Parathyroid adenoma (tissue), 2 donors: Measurements from ENCODE around the gene LMO1.
A peak's percentile ranks its signal among the peaks of the same experiment; 100 is the strongest.

Source experiments
- H2AFZ ChIP-seq: fragments of 300-600 bp; sonication (generic); one replicate; pipeline ENCODE4 v1.7.0; 2017; ENCODE audit warnings: antibody characterized with exemption, mild to moderate bottlenecking
- H3K27ac ChIP-seq: fragments of 300-600 bp; sonication (generic); one replicate; pipeline ENCODE4 v1.7.0; 2017
- H3K27me3 ChIP-seq: fragments of 300-600 bp; sonication (generic); one replicate; pipeline ENCODE4 v1.7.0; 2017; ENCODE audit warnings: low read length; ENCODE audit not compliant: control insufficient read depth, insufficient read depth
- H3K36me3 ChIP-seq: fragments of 300-600 bp; sonication (generic); one replicate; pipeline ENCODE4 v1.7.0; 2017; ENCODE audit warnings: low read length; ENCODE audit not compliant: control insufficient read depth, insufficient read depth
- H3K4me1 ChIP-seq: fragments of 300-600 bp; sonication (generic); one replicate; pipeline ENCODE4 v1.7.0; 2017; ENCODE audit warnings: control low read depth
- H3K4me2 ChIP-seq: fragments of 300-600 bp; sonication (generic); one replicate; pipeline ENCODE4 v1.7.0; 2017; ENCODE audit warnings: low read length
- H3K4me3 ChIP-seq: fragments of 300-600 bp; sonication (generic); one replicate; pipeline ENCODE4 v1.7.0; 2017; ENCODE audit warnings: low read depth, low read length
- H3K79me2 ChIP-seq: fragments of 300-600 bp; sonication (generic); one replicate; pipeline ENCODE4 v1.7.0; 2017; ENCODE audit warnings: control low read depth
- H3K9ac ChIP-seq: fragments of 300-600 bp; sonication (generic); one replicate; pipeline ENCODE4 v1.7.0; 2017; ENCODE audit warnings: mild to moderate bottlenecking
- H3K9me3 ChIP-seq: fragments of 300-600 bp; sonication (generic); one replicate; pipeline ENCODE4 v1.7.0; 2017; ENCODE audit warnings: low read length; ENCODE audit not compliant: control insufficient read depth
- TF ChIP-seq, protein P1 (sequence below): fragments of 300-600 bp; sonication (generic); IDR thresholded peaks from one replicate; pipeline ENCODE4 v1.7.0; 2017; ENCODE audit warnings: antibody characterized with exemption, mild to moderate bottlenecking
- donor health status: primary hyperparathyroidism.

Gene LMO1

DNA sequence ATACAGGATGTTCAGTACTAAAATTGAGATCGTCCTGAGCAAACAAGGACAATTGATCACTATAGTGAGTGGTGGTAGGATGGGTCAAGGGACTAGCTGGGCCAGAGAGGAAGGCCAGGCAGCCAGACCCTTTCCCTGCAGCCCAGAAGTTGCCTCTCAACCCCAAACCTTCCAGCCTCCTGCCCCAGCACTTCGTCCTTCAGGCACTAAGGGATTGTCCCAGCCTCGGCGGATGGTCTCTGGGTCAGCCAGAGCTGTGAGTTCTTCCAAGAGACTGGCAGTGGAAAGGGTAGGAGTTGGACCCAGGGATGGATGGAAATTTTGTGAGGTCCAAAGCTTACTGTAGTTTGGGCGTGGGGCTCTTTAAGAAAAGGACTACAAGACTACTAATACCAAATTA is 3.6 kb upstream of the LMO1 start:
- H3K4me3 ChIP-seq, result no peak overlapping the region
- no peaks in the 10 kb centered on the region for H3K36me3 ChIP-seq
- no peak overlapping the region for H3K27ac ChIP-seq
- H3K4me2 ChIP-seq, result no peak overlapping the region
- no peaks in the 10 kb centered on the region for H3K9me3 ChIP-seq
- H3K27me3 ChIP-seq, result no peaks in the 10 kb centered on the region
- H2AFZ ChIP-seq, result no peak overlapping the region
- no peak overlapping the region for H3K9ac ChIP-seq
- H3K4me1 ChIP-seq, result no peaks in the 10 kb centered on the region
- TF ChIP-seq, protein P1, sequence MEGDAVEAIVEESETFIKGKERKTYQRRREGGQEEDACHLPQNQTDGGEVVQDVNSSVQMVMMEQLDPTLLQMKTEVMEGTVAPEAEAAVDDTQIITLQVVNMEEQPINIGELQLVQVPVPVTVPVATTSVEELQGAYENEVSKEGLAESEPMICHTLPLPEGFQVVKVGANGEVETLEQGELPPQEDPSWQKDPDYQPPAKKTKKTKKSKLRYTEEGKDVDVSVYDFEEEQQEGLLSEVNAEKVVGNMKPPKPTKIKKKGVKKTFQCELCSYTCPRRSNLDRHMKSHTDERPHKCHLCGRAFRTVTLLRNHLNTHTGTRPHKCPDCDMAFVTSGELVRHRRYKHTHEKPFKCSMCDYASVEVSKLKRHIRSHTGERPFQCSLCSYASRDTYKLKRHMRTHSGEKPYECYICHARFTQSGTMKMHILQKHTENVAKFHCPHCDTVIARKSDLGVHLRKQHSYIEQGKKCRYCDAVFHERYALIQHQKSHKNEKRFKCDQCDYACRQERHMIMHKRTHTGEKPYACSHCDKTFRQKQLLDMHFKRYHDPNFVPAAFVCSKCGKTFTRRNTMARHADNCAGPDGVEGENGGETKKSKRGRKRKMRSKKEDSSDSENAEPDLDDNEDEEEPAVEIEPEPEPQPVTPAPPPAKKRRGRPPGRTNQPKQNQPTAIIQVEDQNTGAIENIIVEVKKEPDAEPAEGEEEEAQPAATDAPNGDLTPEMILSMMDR, result no peak
- H3K79me2 ChIP-seq, result no peaks in the 10 kb centered on the region

DNA sequence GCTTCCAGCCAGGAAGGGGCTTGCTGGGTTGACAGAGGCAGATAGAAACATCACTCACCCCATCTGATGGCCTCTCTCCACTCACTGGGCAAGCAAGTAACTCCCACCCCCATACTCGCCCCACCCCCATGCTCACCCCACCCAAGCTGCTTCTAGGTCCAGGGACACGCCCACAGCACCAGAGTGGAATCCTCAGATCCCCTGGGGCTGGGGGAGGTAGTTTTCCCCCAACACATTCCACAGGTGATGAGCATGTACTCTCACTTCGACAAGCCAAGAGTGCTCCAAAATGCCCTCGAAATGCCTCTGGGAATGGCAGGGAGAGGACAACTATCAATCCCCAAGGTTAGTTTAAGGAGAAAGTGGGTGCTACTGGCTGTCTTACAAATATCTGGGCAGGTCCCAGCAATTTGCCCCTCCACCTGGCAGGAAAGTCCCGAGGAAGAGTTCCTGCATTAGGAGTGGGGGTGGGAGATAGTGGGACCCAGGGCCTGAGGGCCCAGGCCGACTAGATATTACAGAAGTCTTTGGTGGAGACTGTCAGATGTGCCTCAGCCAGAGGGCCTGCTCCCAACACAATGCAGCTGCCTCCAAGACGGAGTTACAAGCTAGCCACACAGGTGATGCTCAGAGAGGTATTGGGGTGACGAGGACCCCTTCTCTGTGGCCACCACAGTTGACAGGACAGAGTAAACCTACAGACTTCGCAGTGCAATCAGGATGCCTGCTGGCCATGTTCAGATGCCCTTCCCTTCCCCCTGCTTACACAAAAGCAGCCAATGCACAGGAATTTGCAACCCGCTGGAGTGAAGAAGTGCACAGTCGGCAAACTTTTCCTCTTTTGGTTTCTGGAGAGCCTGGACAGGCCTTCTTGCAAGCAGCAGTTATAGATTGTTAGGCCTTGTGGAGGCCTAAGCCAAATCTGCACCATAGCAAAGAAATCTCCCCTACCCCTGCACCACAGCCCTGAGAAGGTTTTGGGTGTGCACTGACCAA is 2.9 kb upstream of the LMO1 start:
- no peak overlapping the region for H3K4me2 ChIP-seq
- H3K36me3 ChIP-seq, result no peaks in the 10 kb centered on the region
- H3K9ac ChIP-seq, result no peak overlapping the region
- H2AFZ ChIP-seq, result no peak overlapping the region
- H3K79me2 ChIP-seq, result no peaks in the 10 kb centered on the region
- H3K27ac ChIP-seq, result no peak overlapping the region
- H3K9me3 ChIP-seq, result no peaks in the 10 kb centered on the region
- H3K4me1 ChIP-seq, result no peaks in the 10 kb centered on the region
- H3K4me3 ChIP-seq, result no peak overlapping the region
- H3K27me3 ChIP-seq, result no peaks in the 10 kb centered on the region
- TF ChIP-seq, protein P1, result no peak

DNA sequence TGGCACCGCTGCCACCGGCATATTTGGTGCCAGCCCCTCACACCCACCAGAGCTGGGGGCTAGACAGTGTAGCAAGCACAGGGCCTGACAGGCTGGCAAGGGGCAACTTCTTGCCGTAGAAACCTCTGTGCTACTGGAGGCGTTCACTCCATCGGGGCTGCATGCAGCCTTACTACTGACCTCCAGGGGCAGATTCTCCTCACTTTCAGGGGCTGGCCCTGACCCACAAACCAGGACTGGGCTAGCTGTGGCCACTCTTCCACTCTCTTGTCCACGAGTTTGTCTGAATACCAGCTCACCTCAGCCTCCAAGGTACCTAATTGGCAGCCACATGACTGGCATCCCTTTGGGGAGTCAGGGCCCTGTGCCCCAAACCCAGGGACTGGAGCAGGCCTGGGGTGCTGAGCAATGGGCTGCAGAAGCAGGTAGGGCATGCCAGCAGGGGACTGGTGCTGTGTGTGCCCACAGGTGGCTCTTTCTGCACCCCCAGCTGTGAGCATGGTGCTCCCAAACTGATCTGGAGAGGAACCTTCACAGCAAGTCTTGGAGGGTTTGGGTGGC is 2.1 kb upstream of the LMO1 start:
- Histone ChIP-seq H3K9me3 (no peaks in the 10 kb centered on the region), H2AFZ (no peak overlapping the region), H3K27me3 (no peaks in the 10 kb centered on the region), H3K36me3 (no peaks in the 10 kb centered on the region), H3K79me2 (no peaks in the 10 kb centered on the region), H3K4me2 (no peak overlapping the region), H3K9ac (no peak overlapping the region), H3K4me1 (no peaks in the 10 kb centered on the region), H3K27ac (no peak overlapping the region), H3K4me3 (no peak overlapping the region)
- TF ChIP-seq, protein P1, result no peak

DNA sequence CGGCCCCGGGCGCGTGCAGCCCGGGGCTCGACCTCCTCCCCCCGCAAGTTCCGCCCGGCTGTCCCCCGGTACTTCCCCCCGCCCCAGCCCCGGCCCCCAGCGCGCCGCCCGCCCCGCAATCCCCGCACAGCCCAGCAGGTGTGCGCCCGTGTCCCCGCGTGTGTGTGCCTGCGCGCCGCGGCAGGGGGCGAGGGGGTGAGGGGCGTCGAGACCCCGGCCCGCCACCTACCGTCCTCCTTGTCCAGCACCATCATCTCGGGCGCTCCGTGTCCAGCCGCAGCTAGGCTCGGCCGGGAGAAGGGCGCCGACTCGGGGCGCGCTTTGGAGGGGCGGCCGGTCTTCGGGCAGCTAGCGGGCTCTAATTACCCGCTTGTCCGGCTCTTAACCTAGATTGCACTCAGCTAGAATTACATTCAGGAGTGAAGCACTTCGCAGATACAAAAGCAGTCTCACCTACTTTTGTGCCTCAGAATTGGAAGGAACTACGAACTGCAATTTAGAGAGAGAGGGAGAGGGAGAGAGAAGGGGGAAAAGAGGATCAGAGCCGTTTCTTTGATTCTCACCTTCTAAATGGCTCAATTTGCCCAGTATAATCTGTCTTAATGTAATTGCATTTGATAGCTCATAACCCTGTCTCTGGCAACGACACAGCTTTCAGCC is 439 bp downstream of the LMO1 start:
- Histone ChIP-seq H3K4me1 (no peaks in the 10 kb centered on the region), H3K27me3 (no peaks in the 10 kb centered on the region), H3K79me2 (no peaks in the 10 kb centered on the region), H3K27ac (no peak overlapping the region), H3K9me3 (no peaks in the 10 kb centered on the region), H3K9ac (no peak overlapping the region), H2AFZ (peak overlapping the region; percentile 38), H3K4me2 (peak overlapping the region; percentile 51), H3K4me3 (no peak overlapping the region), H3K36me3 (no peaks in the 10 kb centered on the region)
- TF ChIP-seq, protein P1, result no peak
